Measurements from ENCODE around the gene CLDN10. TPM values are rescaled to one million over a fixed set of nuclear protein-coding genes. Genes with fewer than 3 reads are reported as not detected.
"Not testable (repeated sequence)": the region's sequence is repeated elsewhere in the genome, so short reads cannot be mapped to it uniquely, and the experiment has no call there.

Gene CLDN10
- polyA plus RNA-seq, 3 donors: 0.11 to 223 (median 0.56) TPM

DNA sequence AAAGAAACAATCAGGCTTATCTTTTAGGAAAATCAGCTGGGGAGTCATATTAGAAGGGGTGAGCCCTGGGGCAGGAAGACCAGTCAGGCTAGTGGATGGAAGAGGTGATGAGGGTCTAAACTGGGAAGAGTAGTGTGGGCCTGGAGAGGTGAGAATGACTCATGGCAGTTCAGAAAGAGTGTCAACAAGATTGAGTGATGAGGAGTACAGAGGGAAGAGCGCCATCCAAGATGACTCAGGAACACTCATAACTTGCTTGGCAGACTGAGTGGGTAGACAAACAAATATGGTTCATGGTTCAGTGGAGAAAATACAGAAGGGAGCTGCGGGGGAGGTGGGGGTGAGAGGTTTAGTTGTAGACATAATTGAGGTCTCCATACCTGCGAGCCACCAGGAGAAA lies 17.3 kb upstream of the CLDN10 start:
- H3K27ac ChIP-seq (ENCODE audit: low read depth, low read length): no peak overlapping the region
- WGBS, 3 donors: 70 to 89% (median 84%) methylated on average over 3 of the region's 3 CpGs

GRCh38 chr13:95536632-95537241 lies 15.8 kb upstream of the CLDN10 start:
- 6 to 19% (median 18%) methylated on average over 6 of the region's 6 CpGs for WGBS, 3 donors
- H3K27ac ChIP-seq (ENCODE audit: low read depth, low read length): no peak overlapping the region

- no peak overlapping the region for H3K27ac ChIP-seq (ENCODE audit: low read depth, low read length)
- WGBS, 3 donors: 9 to 39% (median 28%) methylated on average over 6 of the region's 6 CpGs
Measured at GRCh38 chr13:95540888-95541287, 11.6 kb upstream of the CLDN10 start.

- no peak overlapping the region for H3K27ac ChIP-seq (ENCODE audit: low read depth, low read length)
- WGBS, 3 donors: 15 to 48% (median 48%) methylated on average over 2 of the region's 2 CpGs
Measured at GRCh38 chr13:95541308-95541707, 11.2 kb upstream of the CLDN10 start.

DNA sequence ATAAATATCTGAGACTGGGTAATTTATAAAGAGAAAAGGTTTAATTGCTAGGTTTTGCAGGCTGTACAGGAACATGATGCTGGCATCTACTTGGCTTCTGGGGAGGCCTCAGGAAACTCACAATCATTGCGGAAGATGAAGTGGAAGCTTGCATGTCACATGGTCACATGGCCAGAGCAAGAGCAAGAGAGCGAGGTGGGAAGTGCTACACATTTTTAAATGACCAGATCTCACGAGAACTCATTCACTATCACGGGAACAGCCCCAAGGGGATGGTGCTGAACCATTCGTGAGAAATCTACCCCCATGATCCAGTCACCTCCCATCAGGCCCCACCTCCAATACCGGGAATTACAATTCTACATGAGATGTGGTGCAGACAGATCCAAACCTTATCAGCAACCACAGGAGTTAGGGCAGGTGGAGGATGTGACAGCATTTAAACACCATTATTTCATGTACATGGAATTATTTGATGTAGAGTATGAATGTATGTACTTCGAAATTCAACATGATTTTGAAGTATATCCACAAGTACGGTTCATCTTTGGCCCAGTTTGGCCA lies 10.5 kb upstream of the CLDN10 start:
- whole genome bisulfite sequencing, 3 donors: 76 to 87% (median 86%) methylated on average over 8 of the region's 8 CpGs

DNA sequence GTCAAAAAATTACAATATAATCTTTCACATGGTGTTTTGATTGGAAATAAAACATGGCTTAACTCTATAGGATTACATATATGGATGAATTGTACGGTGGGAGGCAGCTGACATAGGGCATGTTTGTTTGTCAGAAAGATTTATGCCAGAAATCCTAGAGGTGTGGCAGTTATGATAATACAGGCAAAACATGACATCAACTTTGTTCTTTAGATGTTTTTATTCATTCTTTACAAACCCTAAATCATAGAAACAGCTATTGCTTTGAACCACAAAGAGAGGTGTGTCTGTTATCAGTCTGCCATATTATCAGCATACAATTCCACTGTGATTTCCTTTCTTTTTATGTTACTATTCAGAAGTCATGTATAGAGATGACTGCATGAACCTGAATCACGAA lies 8.2 kb upstream of the CLDN10 start:
- 62 to 78% (median 67%) methylated on average over 2 of the region's 2 CpGs for WGBS, 3 donors

More for the DNA sequence above, 10.5 kb upstream of the CLDN10 start:
- H3K27ac ChIP-seq (ENCODE audit: low read depth, low read length): no peak overlapping the region

GRCh38 chr13:95546919-95547318 lies 5.6 kb upstream of the CLDN10 start:
- H3K27ac ChIP-seq (ENCODE audit: low read depth, low read length): no peak overlapping the region
- 28 to 43% (median 31%) methylated on average over 3 of the region's 3 CpGs for WGBS, 3 donors

More for the DNA sequence above, 8.2 kb upstream of the CLDN10 start:
- H3K27ac ChIP-seq (ENCODE audit: low read depth, low read length): no peak overlapping the region

- WGBS, 3 donors: 59 to 66% (median 65%) methylated on average over 6 of the region's 6 CpGs
- H3K27ac ChIP-seq (ENCODE audit: low read depth, low read length): no peak overlapping the region
Measured at GRCh38 chr13:95547531-95548167, 4.9 kb upstream of the CLDN10 start.

- WGBS, 3 donors: 4 to 24% (median 21%) methylated on average over 13 to 17 of the region's 17 CpGs
- no peak overlapping the region for H3K27ac ChIP-seq (ENCODE audit: low read depth, low read length)
Measured at GRCh38 chr13:95552208-95552538, 347 bp upstream of the CLDN10 start.

DNA sequence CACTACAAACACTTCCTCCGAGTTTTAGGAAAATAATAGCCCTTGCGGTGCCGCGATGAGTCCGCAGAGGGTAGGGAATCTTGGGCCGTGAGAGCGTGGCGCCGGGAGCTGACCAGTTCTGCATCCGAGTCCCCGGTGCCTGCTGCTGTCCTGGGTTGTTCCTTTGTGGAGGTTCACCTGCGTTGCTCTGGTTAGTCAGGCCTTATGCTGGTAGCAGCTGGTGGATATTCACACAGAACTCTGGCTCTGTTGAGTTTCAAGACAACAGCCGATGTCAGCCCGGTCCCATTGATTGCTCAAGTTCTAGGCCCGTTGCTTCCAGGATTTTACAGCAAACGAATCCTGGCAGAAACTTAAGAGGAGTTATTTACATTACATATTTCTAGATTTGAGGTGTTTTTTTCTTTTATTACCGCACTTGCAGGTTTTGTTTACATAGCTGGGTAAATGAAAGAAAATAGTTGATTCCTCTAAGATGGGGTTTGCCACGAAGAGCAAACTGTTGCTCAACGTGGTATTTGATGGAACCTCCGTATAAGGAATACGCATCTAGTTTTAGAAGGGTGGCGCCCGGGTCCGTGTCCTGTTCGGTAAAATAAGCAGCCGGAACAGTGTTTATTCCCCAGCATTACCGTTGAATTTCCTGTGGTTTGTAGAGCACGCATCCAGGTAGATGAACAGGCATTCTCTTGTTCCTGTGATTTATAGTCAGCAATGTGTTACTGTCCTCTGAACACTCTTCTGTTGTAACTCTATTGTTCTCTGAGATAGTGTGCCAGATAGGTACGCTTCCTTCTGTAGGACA lies 1.3 kb downstream of the CLDN10 start:
- 10 to 27% (median 21%) methylated on average over 29 of the region's 29 CpGs for WGBS, 3 donors
- H3K27ac ChIP-seq (ENCODE audit: low read depth, low read length): no peak overlapping the region

DNA sequence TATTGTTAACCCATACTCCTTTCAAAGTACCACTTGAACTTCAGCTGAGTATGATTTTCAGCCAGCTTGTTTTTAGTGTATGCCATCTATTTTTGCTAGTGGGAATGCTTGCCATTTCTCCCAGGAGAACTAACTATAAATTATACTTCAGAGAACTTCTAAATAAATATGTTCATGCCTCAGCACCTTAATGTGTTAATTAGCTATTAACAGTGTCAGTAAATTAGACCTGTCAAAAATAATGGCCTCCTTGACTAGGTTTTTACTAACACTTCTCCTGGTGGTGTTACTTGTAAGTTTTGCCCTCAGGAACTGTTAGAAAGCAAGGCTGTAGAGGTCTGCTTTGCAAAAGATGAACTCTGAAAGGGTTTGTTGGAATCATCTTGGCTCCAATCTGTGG lies 4.5 kb downstream of the CLDN10 start:
- H3K27ac ChIP-seq (ENCODE audit: low read depth, low read length): no peak overlapping the region

GRCh38 chr13:95559100-95559499 lies 6.6 kb downstream of the CLDN10 start:
- WGBS, 3 donors: 29 to 79% (median 68%) methylated on average over 6 of the region's 6 CpGs
- no peak overlapping the region for H3K27ac ChIP-seq (ENCODE audit: low read depth, low read length)

- 77 to 81% (median 79%) methylated on average over 6 of the region's 6 CpGs for WGBS, 3 donors
- H3K27ac ChIP-seq (ENCODE audit: low read depth, low read length): no peak overlapping the region
Measured at GRCh38 chr13:95560387-95560786, 7.9 kb downstream of the CLDN10 start.

DNA sequence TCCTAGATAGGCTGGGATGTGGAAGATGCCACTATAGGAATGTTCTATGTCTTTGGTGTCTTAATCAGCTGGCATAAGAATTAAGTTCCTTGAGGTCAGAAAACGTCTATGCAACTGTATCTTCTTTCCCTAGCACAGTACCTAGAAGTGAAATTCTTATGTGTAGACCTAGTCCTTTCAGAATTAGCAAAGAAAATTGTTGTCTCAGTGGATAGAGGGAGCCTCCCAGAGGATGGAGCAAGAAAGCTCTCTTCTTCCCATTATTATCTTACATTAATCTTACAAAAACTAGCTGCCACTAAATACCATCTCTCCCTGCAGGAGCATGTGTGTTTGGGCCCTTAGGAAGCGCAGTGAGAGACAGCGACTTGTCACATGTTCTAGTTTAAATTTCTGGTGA lies 11.6 kb downstream of the CLDN10 start:
- WGBS, 3 donors: 70 to 81% (median 74%) methylated on average over 3 of the region's 3 CpGs
- H3K27ac ChIP-seq (ENCODE audit: low read depth, low read length): no peak overlapping the region

DNA sequence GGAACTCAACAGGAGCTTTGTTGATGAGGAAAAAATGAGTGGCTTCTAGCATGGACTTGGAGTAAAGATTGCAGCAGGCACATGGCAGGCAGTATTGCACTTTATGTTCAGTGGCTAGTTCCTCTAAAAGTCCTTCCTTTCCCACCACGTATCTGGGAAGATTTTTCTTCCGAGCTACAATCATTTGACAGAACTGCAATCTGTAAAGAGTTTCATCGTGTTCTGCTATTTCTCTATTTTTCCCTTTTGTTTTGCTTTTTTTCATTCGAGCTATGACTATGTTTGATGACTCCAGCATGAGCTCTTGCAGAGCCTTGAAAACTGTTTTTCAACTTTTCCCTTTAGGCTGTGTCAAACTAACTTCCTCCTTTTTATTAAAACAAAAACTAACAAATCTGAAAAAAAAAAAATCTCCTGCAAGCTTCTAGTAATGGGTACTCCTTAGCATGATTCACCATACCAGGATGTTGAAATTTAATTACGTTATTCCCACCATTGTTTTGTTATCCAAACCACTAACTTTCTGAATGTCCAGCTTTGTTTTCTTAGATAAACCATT lies 12.3 kb downstream of the CLDN10 start:
- WGBS, 3 donors: 26 to 46% (median 26%) methylated on average over 5 of the region's 5 CpGs
- H3K27ac ChIP-seq (ENCODE audit: low read depth, low read length): no peak overlapping the region

- not testable (repeated sequence) for H3K27ac ChIP-seq (ENCODE audit: low read depth, low read length)
- 98 to 100% (median 100%) methylated on average over 1 of the region's 1 CpG for WGBS, 3 donors
Measured at GRCh38 chr13:95565758-95566157, 13.2 kb downstream of the CLDN10 start.

GRCh38 chr13:95568131-95568530 lies 15.6 kb downstream of the CLDN10 start:
- WGBS, 3 donors: 92 to 96% (median 95%) methylated on average over 2 of the region's 2 CpGs
- H3K27ac ChIP-seq (ENCODE audit: low read depth, low read length): no peak overlapping the region

DNA sequence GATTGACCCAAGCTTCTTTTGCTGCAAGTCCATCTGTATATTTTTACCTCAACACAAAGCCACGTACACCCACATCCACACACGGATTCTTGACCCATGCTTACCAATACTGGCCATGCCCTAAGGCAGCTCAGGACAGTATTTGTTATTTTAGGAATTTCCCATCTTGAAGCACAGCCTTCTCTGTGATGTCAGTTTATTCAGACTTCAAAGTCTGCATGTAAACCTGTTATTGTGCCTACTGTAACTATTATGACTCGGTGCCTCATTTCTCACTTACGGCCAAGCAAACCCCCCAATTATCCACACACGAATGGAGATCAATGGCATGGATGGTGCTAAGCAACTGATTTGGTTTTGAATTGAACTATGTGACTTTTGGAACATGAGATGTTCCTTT lies 17.5 kb downstream of the CLDN10 start:
- no peak overlapping the region for H3K27ac ChIP-seq (ENCODE audit: low read depth, low read length)
- 88 to 91% (median 89%) methylated on average over 5 of the region's 5 CpGs for WGBS, 3 donors

GRCh38 chr13:95571941-95572340 lies 19.4 kb downstream of the CLDN10 start:
- 72 to 77% (median 77%) methylated on average over 6 of the region's 6 CpGs for WGBS, 3 donors
- H3K27ac ChIP-seq (ENCODE audit: low read depth, low read length): no peak overlapping the region
